RWPE1 (cell line): Measurements from ENCODE around the gene ALDH5A1.

ENCODE experiments used
- CTCF ChIA-PET: fragments of 350-600 bp; sonication (Branson Sonifier 250); formaldehyde crosslinking; extraction: SDS; loops from one replicate; lab custom pipeline; 2021; lab: Yijun Ruan, JAX
- POLR2A ChIA-PET: fragments of 400-600 bp; formaldehyde crosslinking; extraction: SDS; loops from one replicate; lab custom pipeline; 2020; ENCODE audit warnings: antibody characterized with exemption; ENCODE audit not compliant: low non-redundant PET; lab: Yijun Ruan, JAX
- DNase-seq: peaks from one replicate; pipeline ENCODE4 v3.0.0; 2012; ENCODE audit warnings: low spot score
- H3K27ac ChIP-seq: fragments of 450-650 bp; 2 replicates; pipeline ENCODE4 v1.5.1; 2017
- CTCF ChIP-seq: fragments of 450-650 bp; conservative IDR thresholded peaks from 2 replicates; pipeline ENCODE4 v1.5.1; 2017; ENCODE audit warnings: low read depth, mild to moderate bottlenecking

ALDH5A1 gene

GRCh38 chr6:24547243-24547642, 52.5 kb downstream of the ALDH5A1 start:
- no peak for TF ChIP-seq CTCF
- POLR2A ChIA-PET: interaction anchor here (0.5 kb wide), 1 partner anchor 53 kb away, joined by 4 read pairs; no protein-coding TSS in a partner anchor
- no peak for DNase-seq
- H3K27ac ChIP-seq: no peak overlapping the region
- CTCF ChIA-PET: no interaction called here

- H3K27ac ChIP-seq: no peak overlapping the region
- no peak for TF ChIP-seq CTCF
- CTCF ChIA-PET: no interaction called here
- POLR2A ChIA-PET: no interaction called here
- DNase-seq: no peak
These were observed 54.4 kb downstream of the ALDH5A1 start for GRCh38 chr6:24549158-24549557.

GRCh38 chr6:24549674-24550353, 55.0 kb downstream of the ALDH5A1 start:
- no peak for TF ChIP-seq CTCF
- no peak for DNase-seq
- CTCF ChIA-PET: interaction anchor here (0.6 to 3.3 kb wide), 2 partner anchors 31 to 343 kb away, joined by 3 to 11 read pairs; no protein-coding TSS in a partner anchor

GRCh38 chr6:24551139-24551538, 56.4 kb downstream of the ALDH5A1 start:
- TF ChIP-seq CTCF: no peak
- DNase-seq: no peak
- ChIA-PET POLR2A (no interaction called here), CTCF (interaction anchor here (3.3 kb wide), 1 partner anchor 30 kb away, joined by 11 read pairs; no protein-coding TSS in a partner anchor)
- no peak overlapping the region for H3K27ac ChIP-seq

More at GRCh38 chr6:24549674-24550353, 55.0 kb downstream of the ALDH5A1 start:
- H3K27ac ChIP-seq: no peak overlapping the region
- POLR2A ChIA-PET: no interaction called here

GRCh38 chr6:24554474-24554873, 59.7 kb downstream of the ALDH5A1 start:
- no peak for DNase-seq
- no peak for TF ChIP-seq CTCF
- POLR2A ChIA-PET: no interaction called here
- CTCF ChIA-PET: interaction anchor here (1.3 kb wide), 1 partner anchor 27 kb away, joined by 4 read pairs; no protein-coding TSS in a partner anchor
- H3K27ac ChIP-seq: no peak overlapping the region

GRCh38 chr6:24558516-24558915, 63.7 kb downstream of the ALDH5A1 start:
- TF ChIP-seq CTCF: no peak

More at GRCh38 chr6:24558516-24558915, 63.7 kb downstream of the ALDH5A1 start:
- no peak overlapping the region for H3K27ac ChIP-seq
- DNase-seq: no peak
- ChIA-PET CTCF (no interaction called here), POLR2A (no interaction called here)
